Measurements from ENCODE around the gene MUC4.
A peak's percentile ranks its signal among the peaks of the same experiment; 100 is the strongest.
"Not testable (repeated sequence)": the region's sequence is repeated elsewhere in the genome, so short reads cannot be mapped to it uniquely, and the experiment has no call there.

The MUC4 gene

GRCh38 chr3:195735036-195735695, 76.6 kb downstream of the MUC4 start:
- no peak for DNase-seq

DNA sequence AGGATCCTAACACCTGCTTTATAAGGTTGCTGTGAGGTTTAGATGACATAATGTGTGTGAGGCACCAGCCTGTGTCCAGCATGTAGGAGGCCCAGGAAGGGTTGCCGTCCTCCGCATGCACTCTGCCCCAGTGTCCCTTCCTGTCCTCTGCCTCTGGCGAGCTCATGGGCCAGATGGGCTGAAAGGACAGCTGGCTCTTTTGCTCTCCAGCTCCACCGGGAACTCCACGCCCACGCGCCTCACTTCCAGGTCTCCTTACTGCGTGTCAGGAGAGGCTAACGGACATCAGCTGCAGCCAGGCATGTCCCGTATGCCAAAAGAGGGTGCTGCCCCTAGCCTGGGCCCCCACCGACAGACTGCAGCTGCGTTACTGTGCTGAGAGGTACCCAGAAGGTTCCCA, 78.8 kb downstream of the MUC4 start:
- DNase-seq: no peak

- DNase-seq: no peak
These were observed 80.3 kb downstream of the MUC4 start for GRCh38 chr3:195731356-195731905.

DNA sequence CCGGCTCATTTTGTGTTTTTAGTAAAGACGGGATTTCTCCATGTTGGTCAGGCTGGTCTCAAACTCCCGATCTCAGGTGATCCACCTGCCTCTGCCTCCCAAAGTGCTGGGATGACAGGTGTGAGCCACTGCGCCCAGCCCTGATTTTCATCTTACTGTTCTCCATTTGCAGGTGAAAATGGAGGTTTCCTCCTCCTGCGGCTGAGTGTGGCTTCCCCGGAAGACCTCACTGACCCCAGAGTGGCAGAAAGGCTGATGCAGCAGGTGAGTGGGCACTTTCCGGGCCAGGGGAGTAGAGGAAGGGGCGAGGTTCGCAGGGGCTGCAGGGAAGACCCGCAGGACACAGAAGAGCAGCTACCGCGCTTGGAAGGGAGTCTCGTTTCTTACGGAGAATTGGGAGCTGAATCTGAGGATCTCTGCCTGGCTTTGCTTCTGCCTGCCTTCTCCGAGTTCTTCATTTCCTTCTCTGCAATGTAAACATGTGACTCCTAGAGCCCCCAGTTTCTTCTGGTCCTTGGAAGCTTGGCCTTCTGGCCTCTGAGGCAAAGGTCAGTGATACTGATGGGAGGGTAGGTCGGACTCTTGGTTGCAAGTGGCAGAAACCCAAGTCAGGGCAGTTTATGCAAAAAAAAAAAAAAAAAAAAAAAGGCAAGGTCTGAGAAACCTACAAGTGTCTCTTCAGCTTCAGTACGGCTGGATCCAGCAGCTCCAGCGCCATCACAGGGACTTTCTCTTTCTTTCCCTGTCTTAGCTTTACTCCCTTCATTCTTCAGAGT, 82.1 kb downstream of the MUC4 start:
- no peak for DNase-seq

- DNase-seq: not testable (repeated sequence)
These were observed 82.9 kb downstream of the MUC4 start for GRCh38 chr3:195728789-195729188.

GRCh38 chr3:195727606-195728195, 84.0 kb downstream of the MUC4 start:
- no peak for DNase-seq

- DNase-seq: not testable (repeated sequence)
These were observed 85.6 kb downstream of the MUC4 start for GRCh38 chr3:195725916-195726740.

- DNase-seq: not testable (repeated sequence)
These were observed 87.4 kb downstream of the MUC4 start for GRCh38 chr3:195724363-195724762.

- DNase-seq: not testable (repeated sequence)
These were observed 88.8 kb downstream of the MUC4 start for GRCh38 chr3:195722996-195723345.

DNA sequence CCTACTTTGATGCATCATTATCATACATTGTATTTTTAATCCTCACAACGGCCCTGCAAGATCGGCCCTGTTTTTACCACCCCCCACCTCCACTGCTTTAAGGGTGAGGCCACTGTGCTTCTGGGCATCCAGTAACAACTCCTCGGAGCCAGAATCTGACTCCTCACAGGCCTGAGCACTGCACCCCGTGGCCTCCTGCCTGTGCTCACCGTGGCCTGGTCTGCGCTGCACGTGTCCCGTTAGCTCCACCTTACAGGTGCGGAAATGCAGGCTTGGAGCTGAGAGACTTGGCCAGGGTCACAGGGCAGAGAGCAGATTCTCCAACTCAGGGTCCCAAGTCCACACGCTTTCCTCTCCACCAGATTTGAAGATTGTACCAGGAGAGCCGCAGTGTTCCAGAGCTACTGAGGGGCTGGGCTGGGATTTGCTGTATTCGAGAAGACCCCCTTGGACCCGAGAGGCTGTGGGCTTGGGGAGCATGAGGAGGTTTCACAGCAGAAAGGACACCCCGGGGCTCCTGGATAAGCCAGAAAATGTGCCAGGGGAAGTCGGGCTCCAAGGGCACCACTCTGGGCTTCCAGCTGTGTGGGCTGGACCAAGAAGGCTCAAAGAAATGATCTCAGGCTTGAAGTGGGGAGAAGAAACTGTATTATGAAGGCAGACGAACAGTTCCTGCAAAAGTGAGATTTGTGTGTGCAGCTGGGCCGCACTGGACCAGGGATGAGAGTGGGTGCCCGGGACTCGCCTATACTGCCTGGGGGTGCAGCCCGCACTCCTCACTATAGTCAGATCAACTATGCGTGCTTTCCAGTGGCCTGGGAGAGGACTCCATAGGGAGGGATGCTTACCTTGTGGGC, 89.4 kb downstream of the MUC4 start:
- DNase-seq: not testable (repeated sequence)

DNA sequence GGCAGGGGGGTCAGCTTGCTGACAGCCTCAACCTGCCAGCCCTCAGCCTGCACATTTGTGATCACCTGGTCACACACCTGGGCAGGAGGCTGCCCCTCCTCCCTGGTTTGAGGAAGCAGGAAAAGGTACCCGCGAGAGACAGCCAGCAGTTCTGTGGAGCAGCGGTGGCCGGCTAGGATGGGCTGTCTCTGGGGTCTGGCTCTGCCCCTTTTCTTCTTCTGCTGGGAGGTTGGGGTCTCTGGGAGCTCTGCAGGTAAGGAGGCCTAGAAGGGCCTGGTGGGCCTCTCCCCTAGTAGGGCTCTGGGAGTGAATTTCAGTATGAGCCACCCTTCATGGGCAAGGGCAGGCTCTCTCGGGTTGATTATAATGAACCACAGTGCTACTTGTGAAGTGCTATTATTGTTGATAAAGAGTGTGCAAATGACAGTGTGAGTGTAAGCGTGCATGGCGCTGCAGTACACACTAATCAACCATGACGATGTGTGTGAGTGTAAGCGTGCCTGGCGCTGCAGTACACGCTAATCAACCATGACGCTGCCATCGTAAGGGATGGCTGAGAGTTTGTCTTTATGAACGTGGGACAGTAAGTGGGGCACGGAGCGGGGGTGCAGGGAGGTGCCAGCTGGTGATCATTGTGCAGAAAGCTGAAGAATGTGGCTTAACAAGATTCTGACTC, 90.8 kb downstream of the MUC4 start, which contains the start of gene MUC20:
MUC20 (plus strand) TSS at position 148 of the 676 bp plus-strand sequence; CDS start at position 178, 30 bp downstream.
- not testable (repeated sequence) for DNase-seq

- DNase-seq: not testable (repeated sequence)
These were observed 92.0 kb downstream of the MUC4 start for GRCh38 chr3:195719514-195720254.

GRCh38 chr3:195718477-195718984, 93.2 kb downstream of the MUC4 start:
- no peak for DNase-seq

GRCh38 chr3:195717852-195718476, 93.8 kb downstream of the MUC4 start:
- no peak for DNase-seq

DNA sequence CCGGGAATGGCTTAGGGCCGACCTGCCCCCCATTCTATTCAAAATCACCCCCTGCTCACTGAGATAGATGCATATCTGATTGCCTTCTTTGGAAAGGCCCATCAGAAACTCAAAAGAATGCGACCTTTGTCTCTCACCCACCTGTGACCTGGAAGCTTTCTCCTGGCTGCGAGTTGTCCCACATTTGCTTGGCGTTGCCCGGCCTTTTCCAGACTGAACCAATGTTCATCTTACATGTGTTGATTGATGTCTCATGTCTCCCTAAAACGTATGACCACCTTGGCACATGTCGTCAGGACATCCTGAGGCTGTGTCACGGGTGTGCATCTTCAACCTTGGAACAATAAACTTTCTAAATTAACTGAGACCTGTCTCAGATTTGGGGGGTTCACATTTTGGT, 94.3 kb downstream of the MUC4 start:
- DNase-seq: no peak

- peak; percentile 68 for DNase-seq
These were observed 96.0 kb downstream of the MUC4 start for GRCh38 chr3:195715583-195716266.

DNA sequence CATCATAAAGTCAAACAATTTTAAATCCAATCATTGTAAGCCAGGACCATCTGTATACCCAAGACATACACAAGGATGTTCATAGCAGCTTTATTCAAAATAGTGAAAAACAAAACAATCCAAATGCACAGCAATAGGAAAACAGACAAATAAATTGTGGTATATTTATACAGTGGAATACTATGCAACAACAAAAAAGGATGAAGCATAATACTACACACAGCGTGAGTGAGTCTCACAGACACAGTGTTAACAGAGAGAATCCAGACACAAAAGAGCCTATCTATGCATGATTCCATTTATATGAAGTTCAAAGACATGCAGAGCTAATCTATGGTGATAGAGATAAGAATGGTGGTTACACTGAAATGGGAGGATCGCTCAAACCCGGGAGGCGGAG, 96.6 kb downstream of the MUC4 start:
- DNase-seq: no peak

GRCh38 chr3:195714380-195715011, 97.2 kb downstream of the MUC4 start:
- no peak for DNase-seq

- DNase-seq: not testable (repeated sequence)
These were observed 98.6 kb downstream of the MUC4 start for GRCh38 chr3:195713150-195713549.
